Stimulated activated CD4-positive, alpha-beta T cell treated with anti-CD3 and anti-CD28 coated beads, Interleukin-2, amount 100 ng/mL, for 48 hours (primary cell): ENCODE data around the gene DUOXA1.

ENCODE experiments used
- DNase-seq, 2 donors: peaks; one replicate each; pipeline ENCODE4 v3.0.0-alpha.2; 2020

The DUOXA1 gene, protein sequence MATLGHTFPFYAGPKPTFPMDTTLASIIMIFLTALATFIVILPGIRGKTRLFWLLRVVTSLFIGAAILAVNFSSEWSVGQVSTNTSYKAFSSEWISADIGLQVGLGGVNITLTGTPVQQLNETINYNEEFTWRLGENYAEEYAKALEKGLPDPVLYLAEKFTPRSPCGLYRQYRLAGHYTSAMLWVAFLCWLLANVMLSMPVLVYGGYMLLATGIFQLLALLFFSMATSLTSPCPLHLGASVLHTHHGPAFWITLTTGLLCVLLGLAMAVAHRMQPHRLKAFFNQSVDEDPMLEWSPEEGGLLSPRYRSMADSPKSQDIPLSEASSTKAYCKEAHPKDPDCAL

DNA sequence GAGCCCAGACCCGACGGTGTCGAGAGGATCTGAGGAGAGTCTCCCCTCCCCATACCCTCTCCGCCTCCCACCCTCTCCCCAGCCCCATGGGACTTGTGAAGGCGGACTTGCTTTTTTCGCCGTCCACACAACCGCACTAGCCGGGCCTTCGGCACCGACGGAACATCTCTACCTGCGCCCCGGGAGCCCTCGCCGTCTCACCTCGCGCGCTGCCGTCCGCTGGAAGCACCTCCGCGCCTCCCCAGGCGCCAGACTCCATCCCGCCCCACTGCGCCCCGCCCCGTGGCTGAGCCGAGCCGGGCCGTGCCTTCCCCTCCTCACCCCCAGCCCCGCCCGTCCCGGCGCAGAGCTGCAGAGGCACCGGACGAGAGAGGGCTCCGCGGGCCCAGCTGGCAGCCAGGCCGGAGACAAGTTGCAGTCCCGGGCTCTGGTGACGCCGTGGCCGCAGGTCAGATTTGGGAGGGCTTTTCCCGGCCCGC lies at the start of gene DUOXA1, which contains the start of gene DUOX1:
Gene DUOXA1, minus strand, starts transcription at position 229 of the 479 bp plus-strand sequence. CDS start 6,865 bp downstream, outside the sequence.
Gene DUOX1, plus strand, starts transcription at position 344 of the 479 bp plus-strand sequence. CDS start 1,973 bp downstream, outside the sequence.
- no peak for DNase-seq

DNA sequence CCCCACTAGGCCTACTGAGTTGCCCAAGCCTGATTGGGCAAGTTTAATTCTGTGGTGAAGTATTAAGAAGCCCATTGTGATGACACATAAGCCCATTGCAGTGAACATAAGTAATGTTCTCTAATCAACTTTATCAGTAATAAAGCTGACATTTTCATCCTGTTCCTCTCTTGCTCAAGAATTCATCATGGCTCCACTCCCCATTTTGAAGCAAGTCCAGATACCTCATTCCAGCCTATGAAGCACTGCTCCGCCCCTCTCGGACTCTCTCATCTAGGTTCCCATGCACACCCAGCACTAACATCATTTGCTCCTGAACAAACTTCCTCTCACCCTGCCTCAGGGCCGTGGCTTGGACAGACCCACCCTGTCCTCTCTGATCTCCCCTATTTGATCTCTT lies 47.6 kb upstream of the DUOXA1 start:
- DNase-seq = no peak

DNA sequence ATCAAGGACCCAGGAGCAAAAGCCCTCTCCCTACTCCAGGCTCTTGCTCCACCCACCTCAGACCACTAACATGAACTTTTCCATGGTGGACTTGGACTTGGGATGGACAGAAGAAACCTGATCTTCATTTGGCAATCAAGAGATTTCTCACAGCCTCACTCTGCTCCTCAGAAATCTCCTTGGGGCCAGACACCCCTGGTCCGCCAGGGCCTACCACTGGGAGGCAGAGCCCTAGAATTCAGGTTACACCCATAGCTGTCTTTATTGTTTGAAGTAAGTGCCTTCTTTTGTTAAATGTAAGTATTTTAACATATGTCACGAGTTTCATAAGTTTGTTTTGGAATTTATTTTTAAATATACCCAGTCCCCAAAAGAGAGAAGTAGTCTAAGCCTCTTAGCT lies 44.9 kb upstream of the DUOXA1 start:
- no peak for DNase-seq

DNA sequence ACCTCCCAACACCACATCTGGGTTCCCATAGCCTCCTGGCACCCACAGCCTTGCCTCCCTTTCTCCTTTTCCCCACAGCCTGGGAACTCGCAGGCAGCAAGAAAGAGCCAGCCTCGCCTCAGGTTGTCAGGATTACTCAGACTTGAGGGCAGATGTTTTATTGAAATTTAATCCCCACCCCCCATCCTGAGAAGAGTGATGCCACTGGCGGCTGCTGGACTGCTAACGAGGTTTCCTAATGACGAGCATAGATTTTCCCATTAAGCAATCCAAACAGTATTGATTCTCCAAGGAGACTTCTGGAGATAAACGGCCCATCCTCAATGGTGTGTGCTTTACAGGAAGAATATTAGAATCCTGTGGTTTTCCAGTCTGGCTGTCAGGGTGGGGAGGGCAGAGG lies 44.4 kb upstream of the DUOXA1 start:
- no peak for DNase-seq

DNA sequence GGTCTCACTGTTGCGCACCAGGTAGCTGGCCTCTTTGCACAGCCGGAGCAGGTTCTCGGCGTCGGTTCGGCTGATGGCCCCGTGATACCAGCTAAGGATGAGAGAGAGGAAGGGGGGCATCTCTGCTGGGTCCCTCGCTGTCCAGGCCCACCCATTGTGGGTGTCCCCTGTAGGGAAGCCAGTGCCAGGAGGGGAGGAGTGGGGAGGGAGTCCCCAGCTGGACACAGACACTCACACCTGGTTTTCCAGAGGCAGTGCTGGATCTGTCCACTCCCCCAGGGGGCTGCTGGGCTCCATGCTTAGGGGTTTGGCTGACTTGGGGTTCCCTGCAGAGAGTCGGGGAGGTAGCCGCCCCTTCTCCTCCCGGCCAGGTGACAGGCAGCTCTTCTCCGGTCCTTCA lies 42.2 kb upstream of the DUOXA1 start:
- DNase-seq = no peak

DNA sequence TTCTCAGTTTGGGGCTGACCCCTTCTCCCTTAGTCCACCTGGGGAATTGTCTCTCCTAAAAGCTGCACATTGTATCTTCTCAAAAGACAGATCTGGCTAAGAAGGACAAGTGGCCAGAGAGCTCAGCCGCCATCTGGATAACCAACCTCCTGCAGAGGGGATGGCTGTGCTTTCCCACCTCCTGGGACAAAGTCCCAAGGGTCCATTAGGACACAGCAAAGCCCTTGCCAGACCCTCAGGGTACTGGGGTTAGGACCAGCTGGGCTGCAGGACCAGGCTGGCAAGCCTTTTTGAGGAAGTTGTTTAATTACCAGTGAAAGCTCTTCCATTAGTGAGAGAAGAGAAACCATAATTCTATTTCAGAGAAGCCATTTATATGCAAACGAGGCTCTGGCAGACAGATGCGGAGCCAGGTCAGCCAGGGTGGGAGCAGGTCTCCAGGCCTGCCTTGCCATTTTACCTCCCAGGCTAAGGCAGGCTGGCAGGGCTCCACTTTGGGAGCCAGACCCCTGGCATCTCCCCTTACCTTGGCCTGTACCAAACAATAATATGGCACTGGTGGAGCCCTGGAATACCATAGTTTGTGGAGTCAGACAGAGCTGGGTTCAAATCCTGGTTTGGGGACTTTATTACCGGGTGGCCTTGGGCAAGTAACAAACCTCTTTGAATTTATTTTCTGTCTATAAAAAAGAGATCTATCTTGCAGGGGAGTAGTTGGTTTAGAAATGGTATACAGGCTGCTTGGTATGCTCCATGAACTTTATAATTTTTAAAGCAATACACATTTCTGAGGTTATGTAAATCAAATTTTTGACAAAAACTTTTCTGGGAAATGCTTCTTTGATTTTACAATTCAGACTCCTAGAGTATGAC lies 40.2 kb upstream of the DUOXA1 start:
- DNase-seq = no peak

DNA sequence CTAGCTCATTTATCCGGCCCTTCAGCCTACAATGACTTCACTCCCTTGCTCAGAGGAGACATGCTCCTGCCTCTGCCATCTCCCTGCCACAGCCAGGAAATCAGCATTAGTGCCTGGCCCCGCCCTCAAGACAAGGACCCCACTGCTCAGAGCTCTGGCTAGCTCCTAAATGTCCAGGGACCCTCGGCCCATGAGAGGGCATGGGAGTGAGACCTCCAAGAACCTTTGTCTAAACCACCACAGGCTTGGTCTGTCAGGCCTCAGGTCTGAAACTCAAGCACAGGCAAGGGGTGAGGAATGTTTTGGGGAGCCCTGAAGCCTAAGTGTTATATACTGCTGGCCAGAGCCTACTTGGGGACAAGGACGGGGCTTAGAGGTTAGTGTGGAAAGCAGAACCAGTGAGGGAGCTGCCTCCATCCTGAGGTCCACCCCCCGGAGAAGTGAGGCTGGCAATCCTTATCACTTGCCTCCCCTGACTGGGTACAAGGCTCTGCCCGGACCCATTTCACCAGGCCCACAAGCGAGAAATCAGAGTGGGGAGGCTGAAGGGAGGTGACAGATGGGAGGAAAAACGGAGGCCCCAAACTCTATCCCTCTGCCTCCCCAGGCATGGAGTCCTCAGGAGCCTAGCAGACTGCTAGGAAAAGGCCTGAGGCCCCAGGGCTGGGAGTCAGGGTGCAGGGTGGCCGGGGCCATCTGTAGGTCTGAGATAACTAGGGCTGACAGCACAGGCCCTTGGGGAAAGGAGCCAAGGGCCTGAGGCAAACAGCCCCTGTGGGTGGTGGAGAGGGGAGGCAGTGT lies 39.3 kb upstream of the DUOXA1 start:
- DNase-seq = no peak

DNA sequence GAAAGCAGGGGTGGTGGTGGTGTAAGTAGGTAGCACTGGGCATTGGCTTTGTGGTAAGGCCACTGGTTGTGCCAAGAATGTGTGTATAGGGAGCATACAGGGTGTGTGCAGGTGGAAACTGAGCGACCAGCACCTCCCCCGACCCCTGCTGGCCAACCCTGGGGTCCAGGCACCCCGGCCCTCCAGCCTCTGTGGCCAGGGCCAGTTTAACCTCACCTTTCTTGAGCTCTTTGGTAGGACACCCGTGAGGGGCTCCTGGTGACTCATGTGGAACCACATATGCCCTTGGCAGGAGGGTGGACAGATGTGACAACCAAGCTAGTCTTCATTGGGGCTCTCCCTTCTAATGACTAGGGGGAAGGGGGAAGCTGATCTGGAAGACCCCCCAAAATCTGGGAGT lies 38.6 kb upstream of the DUOXA1 start:
- DNase-seq = no peak

DNA sequence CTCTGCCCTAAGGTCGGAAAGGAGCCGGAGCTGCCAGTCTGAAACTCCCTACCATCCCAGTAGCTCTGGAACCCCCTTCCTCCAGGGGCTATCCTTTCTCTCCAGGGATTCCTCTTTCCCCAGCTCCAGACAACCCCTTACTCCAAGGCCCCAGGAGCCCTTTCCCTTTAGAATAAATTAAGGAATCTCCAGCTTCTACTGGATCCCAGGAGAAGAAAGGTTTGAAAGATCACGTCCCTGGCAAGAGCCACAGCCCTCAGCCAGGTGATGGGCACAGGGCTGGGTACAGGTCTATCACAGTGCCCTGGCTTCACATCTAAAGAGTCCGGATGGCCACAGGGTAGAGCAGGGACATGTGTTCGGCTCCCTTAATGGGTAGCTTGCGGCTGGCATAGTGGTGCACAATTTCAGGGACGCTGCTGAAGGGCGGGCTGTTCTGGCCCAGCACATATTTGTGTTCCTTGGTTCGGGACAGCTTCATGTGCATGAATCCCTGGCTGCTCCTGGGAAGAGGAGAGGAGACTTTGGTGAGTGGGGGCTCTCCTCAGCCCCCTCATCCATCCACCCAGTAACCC lies 38.0 kb upstream of the DUOXA1 start:
- DNase-seq = no peak

DNA sequence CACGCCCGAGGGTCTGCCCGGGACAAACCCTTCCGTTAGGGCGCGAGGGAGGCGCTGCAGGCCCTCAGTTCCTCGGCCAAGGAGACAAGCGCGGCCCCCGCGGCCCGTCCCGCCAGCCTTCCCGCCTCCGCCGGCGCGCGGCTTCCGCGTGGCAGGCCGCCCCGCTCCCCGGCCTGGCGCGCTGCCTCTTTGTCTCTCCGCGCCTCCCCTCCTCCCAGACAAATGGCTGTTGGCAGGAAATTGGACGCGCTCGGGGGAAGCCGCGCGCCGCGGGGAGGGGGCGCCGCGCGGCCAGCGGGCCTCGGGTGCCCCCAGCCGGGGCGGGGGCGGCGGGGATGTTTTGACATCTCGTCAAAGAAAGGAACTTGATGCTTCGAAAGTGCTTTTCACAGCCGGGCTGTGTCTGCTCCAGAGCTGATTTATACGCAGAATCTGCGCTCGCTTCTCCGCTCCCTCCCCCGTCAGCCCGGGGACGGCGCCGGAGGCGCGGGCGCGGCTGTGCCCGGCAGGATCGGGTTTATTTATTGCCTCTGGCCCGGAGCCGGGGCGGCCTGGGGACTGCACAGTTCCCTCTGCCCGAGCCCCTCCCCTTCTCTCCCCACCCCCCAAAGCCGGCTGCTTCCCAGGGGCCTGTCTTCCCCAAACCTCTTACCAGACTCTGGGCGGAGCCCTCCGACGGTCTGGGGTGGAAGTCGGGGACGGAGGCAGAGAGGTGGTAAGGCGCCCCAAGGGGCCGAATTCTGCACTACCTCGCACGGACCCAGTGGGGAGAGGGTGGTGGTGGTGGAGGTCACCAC lies 37.4 kb upstream of the DUOXA1 start:
- peak; percentile 75 to 78 for DNase-seq

DNA sequence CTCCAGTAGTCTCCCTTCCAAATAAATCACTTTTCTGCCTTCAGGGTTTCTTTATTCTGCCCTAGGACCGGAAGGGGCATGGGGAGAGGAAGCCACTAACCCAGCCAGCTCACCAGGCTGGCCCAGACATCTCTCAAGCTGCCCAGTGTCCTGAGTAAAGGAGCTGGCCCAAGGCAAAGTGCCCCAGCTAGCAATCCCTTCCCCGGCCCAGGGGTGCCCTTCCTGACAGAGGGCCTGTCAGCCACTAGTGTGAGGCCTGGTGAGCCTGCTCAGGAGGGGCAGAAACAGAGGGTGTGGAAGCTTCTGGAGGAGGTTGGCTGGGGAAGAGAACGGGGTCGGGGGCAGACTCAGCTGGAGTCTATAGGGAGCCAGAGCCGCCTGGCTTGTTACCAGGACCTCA lies 35.9 kb upstream of the DUOXA1 start:
- DNase-seq = no peak

DNA sequence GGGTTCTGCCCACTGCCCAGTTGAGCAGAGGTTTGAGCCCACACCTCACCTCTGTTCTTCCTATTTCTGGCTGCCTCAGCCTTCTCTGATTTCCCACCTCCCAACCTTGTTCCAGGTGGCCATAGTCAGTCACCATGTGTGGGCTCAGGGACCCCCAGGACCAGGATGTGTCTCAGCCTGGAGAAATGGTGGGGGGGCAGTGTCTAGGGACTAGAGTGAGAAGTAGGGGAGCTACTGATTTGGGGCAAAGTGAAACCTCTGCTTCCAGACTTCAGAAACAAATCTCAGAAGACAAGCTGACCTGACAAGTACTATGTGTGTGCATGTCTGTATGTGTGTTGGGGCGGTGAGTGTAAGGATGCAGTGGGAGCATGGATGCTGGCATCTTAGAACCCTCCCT lies 35.2 kb upstream of the DUOXA1 start:
- no peak for DNase-seq

DNA sequence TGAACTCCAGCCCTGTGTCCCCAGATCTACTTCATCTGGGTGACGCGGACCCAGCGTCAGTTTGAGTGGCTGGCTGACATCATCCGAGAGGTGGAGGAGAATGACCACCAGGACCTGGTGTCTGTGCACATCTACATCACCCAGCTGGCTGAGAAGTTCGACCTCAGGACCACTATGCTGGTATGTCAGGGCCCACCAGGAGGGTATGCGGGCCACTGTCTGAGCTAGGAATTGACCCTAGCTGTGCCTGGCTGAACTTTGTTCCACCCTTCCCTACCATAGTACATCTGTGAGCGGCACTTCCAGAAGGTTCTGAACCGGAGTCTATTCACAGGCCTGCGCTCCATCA lies 33.8 kb upstream of the DUOXA1 start:
- DNase-seq = no peak

DNA sequence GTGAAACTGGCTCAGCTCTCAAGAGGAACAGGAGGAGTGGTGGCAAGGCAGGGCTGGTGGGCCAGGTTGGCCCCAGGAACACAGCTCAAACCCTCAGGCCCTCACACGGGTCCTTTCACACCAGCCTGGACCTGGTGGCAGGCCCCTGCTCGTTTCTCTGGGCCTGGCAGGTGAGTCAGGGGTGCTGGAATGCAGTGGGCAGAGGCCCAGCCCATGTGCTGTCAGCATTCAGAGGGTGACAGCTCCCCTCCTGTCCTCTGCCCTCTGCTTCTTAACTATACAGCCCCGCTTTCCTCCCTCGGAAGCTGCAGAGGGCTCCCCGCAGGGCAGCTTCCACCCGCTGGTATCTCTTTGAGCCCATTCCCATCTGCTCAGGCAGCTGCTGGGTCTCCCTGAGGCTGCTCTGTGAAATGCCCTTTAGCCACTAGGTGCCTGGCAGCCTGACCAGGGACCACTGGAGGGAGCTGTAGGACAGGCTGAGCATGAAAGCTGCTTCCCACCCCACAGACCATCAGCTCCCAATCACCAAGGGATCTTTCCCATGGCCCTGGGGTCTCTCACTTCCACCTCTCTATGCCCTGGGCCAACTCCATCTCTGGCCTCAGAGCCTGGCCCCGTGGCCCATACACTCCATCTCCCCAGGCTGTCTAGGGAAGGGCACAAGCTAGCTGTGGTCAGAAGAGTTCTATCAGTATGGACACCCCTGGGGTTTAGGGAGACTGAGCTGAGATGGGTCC lies 33.3 kb upstream of the DUOXA1 start:
- DNase-seq = peak; percentile 42 to 52

DNA sequence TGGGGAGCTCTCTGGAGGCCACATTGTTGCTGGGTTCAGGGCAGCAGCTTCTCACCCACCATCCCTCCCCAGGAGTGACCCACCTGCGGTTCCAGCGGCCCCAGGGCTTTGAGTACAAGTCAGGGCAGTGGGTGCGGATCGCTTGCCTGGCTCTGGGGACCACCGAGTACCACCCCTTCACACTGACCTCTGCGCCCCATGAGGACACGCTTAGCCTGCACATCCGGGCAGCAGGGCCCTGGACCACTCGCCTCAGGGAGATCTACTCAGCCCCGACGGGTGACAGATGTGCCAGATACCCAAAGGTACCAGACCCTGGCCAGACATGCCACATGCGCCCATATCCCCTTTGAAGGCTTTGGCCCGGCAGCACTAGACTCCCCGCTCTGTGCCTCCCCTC lies 32.0 kb upstream of the DUOXA1 start:
- DNase-seq = no peak

DNA sequence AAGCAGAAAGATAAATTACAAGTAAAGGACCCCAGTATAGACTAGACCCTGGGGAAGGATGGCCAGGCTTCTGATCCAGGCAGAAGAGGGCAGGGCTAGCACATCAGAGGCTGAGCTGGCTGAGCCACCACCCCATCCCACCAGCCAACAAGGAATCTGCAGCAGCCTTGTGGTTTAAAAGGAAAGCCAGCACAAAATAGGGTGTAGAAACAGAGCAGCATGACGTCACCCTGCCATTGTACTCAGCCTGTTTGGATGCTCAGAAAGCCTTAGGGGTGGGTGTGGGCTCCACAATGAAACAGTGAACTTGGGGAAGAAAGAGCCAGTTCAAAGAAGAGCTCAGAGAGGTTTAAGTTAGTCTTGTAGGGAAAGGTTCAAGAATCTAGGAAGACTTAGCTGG lies 28.3 kb upstream of the DUOXA1 start:
- DNase-seq = no peak

DNA sequence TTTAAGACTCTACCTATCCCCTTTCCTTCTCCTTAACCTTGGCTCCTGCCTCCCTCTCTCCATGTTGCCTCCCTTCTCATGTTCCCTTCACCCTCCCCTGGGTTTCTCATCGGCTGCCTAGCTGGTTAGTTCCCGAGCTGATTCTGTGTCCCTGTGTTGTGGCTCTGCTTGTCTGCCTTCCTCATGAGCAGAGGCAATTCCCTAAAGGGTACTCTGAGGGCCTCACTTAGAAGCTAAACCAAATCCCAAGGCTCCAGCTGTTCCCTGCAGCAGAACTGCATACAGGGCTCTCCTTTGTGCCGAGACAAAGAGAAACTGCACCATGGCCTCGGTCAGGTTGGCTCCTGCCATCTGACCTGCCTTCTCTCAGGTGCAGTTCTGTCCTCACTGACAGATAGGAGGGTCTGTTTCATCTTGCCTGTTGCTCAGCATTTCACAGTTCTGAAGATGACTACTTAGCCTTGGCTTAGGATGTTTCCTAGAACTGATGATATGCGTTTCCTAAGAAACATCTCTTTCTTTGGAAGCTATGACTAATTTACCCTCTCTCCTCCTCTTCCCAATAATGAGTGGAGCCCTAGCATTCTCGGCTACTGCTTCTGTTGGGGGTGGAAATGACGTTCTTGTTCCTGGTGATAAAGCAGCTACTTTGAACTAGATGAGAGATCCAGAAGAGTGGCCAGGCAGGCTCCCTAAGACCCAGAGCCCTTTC lies 27.2 kb upstream of the DUOXA1 start:
- DNase-seq = no peak

DNA sequence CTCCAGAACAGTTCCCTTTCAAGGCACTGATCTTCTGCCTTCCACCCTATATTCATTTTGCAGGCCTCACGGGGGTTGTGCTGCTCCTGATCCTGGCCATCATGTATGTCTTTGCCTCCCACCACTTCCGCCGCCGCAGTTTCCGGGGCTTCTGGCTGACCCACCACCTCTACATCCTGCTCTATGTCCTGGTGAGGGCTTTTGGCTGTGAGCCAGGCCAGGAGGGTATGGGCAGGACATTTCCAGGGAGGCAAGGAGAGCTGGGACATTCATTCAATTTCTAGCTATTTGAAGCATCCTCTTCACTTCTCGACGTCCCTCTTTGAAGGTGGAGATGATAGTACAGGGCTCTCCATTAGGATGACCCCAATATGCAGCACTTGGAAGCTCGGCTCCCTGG lies 26.1 kb upstream of the DUOXA1 start:
- no peak for DNase-seq

DNA sequence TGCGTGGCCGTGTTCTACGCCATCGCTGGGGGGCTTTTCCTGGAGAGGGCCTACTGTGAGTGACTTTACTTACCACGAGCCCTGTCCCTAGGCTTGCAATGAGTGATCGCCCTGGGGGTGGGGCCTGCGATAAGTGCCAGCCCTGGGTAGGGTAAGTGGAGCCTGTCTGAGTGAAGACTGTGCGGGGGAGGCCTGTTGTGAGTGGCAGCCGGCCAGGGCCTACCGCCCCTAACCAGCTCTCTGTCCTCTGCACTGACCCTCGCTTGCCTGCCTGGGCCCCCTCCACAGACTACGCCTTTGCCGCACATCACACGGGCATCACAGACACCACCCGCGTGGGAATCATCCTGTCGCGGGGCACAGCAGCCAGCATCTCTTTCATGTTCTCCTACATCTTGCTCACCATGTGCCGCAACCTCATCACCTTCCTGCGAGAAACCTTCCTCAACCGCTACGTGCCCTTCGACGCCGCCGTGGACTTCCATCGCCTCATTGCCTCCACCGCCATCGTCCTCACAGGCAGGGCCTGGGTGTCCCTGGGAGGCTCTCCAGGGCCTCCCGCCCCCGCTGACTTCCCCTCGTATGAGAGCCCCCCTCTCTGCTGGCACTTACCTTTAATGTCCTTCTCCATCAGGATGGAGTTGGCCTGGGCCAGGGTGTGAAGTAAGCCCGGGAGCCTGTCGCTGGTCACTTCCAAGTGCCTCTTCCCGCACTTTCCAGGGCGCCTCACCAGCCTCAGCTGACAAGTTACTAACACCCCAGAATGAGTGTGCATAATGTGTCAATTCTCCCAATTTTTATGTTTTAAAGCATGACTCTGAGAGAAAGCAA lies 22.5 kb upstream of the DUOXA1 start:
- DNase-seq = no peak

DNA sequence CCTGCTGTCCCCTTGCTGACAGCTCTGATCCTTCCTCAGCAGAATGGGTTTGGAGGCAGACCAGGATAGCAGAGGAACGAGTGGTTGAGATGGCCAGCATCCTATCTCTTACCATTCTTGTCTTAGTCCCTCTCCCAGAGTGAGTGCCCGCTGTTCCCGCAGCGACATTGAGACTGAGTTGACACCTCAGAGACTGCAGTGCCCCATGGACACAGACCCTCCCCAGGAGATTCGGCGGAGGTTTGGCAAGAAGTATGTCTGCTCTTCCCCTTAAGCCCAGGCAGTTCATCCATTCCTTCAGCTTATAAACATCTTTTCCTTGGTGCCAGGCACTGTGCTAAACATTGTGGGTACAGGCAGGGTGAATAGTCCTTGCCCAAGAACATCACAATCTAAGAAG lies 21.3 kb upstream of the DUOXA1 start:
- DNase-seq = no peak
